Skeletal muscle cell (primary cell): Measurements from ENCODE around the gene DUSP8.
A peak's percentile ranks its signal among the peaks of the same experiment; 100 is the strongest.

ENCODE experiments used
- DNase-seq: peaks from one replicate; pipeline ENCODE4 v3.0.0-alpha.2; 2010; ENCODE audit warnings: low read depth
- H3K4me3 ChIP-seq: 2 replicates; pipeline ENCODE4 v1.5.1; 2011; ENCODE audit warnings: low read depth, mild to moderate bottlenecking, control low read depth, low read length, moderate library complexity

Gene DUSP8

DNA sequence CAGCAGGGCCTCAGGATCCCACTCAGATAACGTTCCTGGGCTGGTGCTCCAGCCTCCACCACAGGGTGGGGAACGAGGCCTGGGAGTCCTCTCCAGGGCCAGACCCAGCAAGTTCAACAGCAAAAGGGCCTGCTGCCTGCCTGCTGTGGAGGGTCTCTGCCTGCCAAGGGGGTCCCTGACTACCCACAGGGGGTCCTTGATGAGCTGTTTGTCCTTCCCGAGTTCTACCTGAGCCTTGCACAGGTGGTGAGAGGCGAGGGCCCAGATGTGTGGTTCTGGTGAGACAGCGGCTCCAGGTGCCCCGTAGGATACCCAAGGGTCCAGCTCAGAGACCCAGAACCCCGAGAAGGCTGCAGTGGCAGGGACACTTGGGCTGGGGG, 4.4 kb downstream of the DUSP8 start:
- no peak overlapping the region for H3K4me3 ChIP-seq
- DNase-seq: no peak

DNA sequence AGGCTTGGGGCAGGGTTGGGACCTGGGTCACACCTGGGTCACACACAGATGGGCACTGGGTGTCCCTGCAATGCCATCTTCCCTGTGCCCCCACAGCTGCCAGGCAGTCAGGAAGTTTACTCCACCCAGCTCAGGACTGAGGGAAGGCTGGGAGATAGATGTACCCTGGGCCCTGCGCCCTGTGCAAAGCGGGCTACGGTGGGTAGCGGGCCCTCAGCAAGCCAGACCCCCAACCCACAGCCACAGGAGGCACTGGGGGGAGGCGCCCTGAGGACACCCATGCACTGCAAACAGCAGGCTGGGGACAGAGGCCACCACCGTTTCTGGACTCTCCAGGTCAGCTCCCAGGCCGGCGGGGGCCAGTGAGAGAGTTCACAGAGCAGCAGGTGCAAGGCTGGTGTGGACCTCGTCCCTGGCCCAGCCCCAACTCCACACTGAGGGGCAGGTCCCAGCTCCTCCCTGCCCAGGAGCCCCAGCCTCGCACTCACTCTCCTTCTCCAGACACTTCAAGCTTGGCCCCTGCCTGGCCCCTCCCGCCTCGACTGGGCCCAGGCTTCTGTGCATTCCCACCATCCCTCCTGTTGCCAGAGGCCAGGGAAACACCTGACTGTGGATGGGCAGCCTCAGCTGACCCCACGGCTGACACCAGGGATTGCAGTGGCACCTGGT, 4.9 kb downstream of the DUSP8 start:
- no peak for DNase-seq
- H3K4me3 ChIP-seq: no peak overlapping the region

DNA sequence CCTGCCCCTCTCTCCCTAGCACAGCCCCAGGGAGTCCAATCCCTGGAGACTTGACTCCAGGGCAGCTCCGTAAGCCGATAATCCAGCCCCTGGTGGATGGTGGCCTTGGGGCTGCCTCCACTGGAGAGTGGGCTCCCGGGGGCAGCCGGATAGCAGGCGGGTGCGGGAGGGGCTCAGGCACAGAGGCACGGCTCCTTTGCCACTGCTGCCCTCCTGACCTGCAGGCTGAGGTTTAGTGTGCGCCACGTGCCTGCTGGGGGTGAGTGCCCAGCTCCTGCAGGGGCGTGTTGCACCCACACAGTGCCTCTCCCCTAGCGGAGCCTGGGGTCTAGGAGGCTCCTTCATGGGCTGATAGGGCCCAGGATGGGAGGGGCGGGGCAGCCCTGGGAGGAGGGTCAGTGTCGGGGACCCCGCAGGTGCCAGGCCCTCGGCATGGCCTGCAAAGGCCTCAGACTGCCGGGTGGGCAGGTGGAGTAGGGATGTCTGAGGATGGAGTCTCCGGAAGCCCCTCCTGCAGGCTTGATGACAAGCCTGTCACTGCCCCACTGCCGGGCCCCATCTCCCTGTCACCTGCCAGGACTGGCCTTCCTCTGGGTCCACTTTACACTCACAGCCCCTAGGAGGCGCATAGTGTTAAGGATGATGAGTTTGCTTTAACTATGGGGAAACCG, 5.6 kb downstream of the DUSP8 start:
- DNase-seq: no peak
- H3K4me3 ChIP-seq: no peak overlapping the region

- DNase-seq: no peak
- H3K4me3 ChIP-seq: no peak overlapping the region
These were observed 6.2 kb downstream of the DUSP8 start for GRCh38 chr11:1565904-1566247.

- H3K4me3 ChIP-seq: no peak overlapping the region
- DNase-seq: no peak
These were observed 6.7 kb downstream of the DUSP8 start for GRCh38 chr11:1565173-1565903.

- no peak overlapping the region for H3K4me3 ChIP-seq
- peak; percentile 68 for DNase-seq
These were observed 7.4 kb downstream of the DUSP8 start for GRCh38 chr11:1564535-1565172.

- DNase-seq: no peak
- H3K4me3 ChIP-seq: no peak overlapping the region
These were observed 8.2 kb downstream of the DUSP8 start for GRCh38 chr11:1563697-1564534.

- no peak overlapping the region for H3K4me3 ChIP-seq
- DNase-seq: no peak
These were observed 8.9 kb downstream of the DUSP8 start for GRCh38 chr11:1563149-1563638.

DNA sequence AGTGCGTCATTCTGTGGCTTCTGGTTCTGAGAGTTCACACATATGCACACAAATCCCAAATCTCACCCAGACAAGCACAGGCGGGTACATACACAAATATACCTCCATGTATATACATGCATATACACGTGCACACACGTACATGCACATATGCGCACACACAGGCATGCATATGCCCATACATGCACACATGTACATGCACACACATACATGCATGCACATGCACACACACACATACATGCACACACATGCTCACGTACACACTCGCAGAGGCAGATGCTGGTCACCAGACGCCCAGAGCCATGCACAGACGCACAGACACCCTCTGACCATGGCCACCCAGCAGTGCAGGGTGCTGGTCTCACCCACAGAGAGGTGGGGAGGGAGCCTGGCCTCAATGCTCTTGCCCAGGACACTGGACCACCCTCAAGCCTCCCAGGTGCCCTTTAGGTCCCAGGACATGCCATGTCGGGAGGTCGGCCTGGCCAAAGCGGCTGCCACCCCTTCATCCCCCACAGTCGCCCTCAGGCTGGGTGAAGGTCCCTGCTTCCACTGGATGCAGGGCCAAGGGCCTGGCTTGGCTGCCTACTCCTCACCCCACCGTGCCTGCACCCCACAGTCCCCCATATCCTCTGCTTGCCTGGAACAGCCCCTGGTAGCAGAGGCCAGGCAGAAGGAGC, 9.5 kb downstream of the DUSP8 start:
- no peak overlapping the region for H3K4me3 ChIP-seq

GRCh38 chr11:1561955-1562354, 10.1 kb downstream of the DUSP8 start:
- no peak for DNase-seq
- no peak overlapping the region for H3K4me3 ChIP-seq

More for the DNA sequence above, 9.5 kb downstream of the DUSP8 start:
- no peak for DNase-seq

GRCh38 chr11:1561266-1561665, 10.8 kb downstream of the DUSP8 start:
- H3K4me3 ChIP-seq: no peak overlapping the region
- no peak for DNase-seq

DNA sequence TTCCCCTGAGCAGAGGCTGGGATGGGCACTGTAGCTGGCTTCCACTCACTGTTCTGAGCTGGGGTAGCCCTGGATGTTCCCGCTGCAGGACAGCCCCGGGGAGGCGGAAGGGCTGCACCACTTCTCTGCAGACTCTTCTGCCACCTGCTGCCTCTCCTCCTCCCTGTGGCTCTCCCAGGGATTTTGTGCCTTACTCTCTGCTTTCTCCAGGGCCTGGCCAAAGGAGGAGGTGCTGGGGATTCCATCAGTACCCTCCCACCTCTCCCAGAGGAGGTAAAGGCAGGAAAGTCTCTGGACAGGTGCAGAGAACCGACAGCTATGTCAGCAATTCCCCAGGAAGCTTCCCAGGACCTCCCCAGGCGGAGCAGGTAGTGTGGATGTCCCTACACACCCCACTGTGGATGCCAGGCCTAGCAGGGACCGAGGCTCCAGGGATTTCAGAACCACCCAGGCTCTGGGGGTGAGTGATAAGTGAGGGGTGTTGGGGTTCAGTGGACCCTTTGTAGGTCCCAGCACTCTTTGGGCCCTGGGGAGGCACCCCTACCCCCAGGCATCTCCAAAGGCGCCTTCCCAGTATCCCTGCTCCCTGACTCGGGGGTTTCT, 11.3 kb downstream of the DUSP8 start:
- DNase-seq: no peak
- no peak overlapping the region for H3K4me3 ChIP-seq

GRCh38 chr11:1560002-1560648, 11.9 kb downstream of the DUSP8 start:
- no peak for DNase-seq
- no peak overlapping the region for H3K4me3 ChIP-seq

- no peak overlapping the region for H3K4me3 ChIP-seq
- DNase-seq: peak; percentile 25
These were observed 12.7 kb downstream of the DUSP8 start for GRCh38 chr11:1559111-1559951.

GRCh38 chr11:1558775-1559110, 13.3 kb downstream of the DUSP8 start:
- DNase-seq: no peak
- no peak overlapping the region for H3K4me3 ChIP-seq

- H3K4me3 ChIP-seq: no peak overlapping the region
- peak; percentile 32 for DNase-seq
These were observed 13.9 kb downstream of the DUSP8 start for GRCh38 chr11:1557904-1558774.
